Panc1 (cell line): ENCODE measurements around the gene CDRT4. TPM values are rescaled to one million over a fixed set of nuclear protein-coding genes. Genes with fewer than 3 reads are reported as not detected.

Experiments
- ATAC-seq: fragments of 200-7000 bp; cut with Tn5 transposase; 2 replicates; pipeline ENCODE4 v1.9.1; 2020; ENCODE audit warnings: mild to moderate bottlenecking, moderate library complexity
- BruUV-seq: library from RNA; stranded (reverse); fragments of 400-500 nt; replicated peaks from 2 replicates; lab custom pipeline; 2021; lab: Mats Ljungman, UMichigan
- CTCF ChIA-PET: fragments of 300-600 bp; sonication (Branson Sonifier 250); formaldehyde crosslinking; loops from one replicate; lab custom pipeline; 2022; ENCODE audit warnings: antibody characterized with exemption; lab: Charles Lee
- POLR2A ChIA-PET: fragments of 300-600 bp; sonication (Branson Sonifier 250); formaldehyde crosslinking; loops from one replicate; lab custom pipeline; 2022; ENCODE audit warnings: antibody characterized with exemption; lab: Charles Lee
- DNase-seq: peaks from one replicate; pipeline ENCODE4 v3.0.0-alpha.2; 2010; ENCODE audit warnings: low read depth, low spot score
- H3K27ac ChIP-seq: 2 replicates; pipeline ENCODE4 v1.5.1; 2011; ENCODE audit warnings: mild to moderate bottlenecking, low read length, inconsistent platforms
- H3K27me3 ChIP-seq: fragments of 200-500 bp; sonication (Bioruptor generic); 2 replicates; pipeline ENCODE4 v1.6.0; 2014; ENCODE audit warnings: low read length, inconsistent platforms; ENCODE audit not compliant: control insufficient read depth, insufficient read depth
- H3K36me3 ChIP-seq: fragments of 200-500 bp; sonication (Bioruptor generic); 2 replicates; pipeline ENCODE4 v1.5.1; 2014; ENCODE audit warnings: inconsistent platforms, mild to moderate bottlenecking, low read length, moderate library complexity; ENCODE audit not compliant: control insufficient read depth, insufficient read depth
- H3K4me1 ChIP-seq: 2 replicates; pipeline ENCODE4 v1.5.1; 2011; ENCODE audit warnings: inconsistent platforms, mild to moderate bottlenecking, low read length, moderate library complexity; ENCODE audit not compliant: control insufficient read depth, insufficient read depth
- H3K4me3 ChIP-seq, 2 experiments: 2 replicates each; pipeline ENCODE4 v1.5.1; 2011 to 2012; ENCODE audit warnings: low read depth in 2 of 2, low read length in 2 of 2, mild to moderate bottlenecking in 2 of 2, inconsistent platforms in 1 of 2, moderate library complexity in 1 of 2
- H3K9me3 ChIP-seq: fragments of 200-500 bp; sonication (Bioruptor generic); 2 replicates; pipeline ENCODE4 v1.5.1; 2014; ENCODE audit warnings: low read depth, mild to moderate bottlenecking, inconsistent platforms, low read length, moderate library complexity; ENCODE audit not compliant: control insufficient read depth, insufficient read depth
- CTCF ChIP-seq: fragments of 450-650 bp; IDR thresholded peaks from 2 replicates; pipeline ENCODE4 v1.5.1; 2017; ENCODE audit warnings: mild to moderate bottlenecking
- POLR2AphosphoS5 ChIP-seq: IDR thresholded peaks from 2 replicates; pipeline ENCODE4 v1.6.1; 2012; ENCODE audit warnings: mild to moderate bottlenecking, low read depth, low read length, moderate library complexity
- REST ChIP-seq, 2 experiments: IDR thresholded peaks; 2 replicates each; pipeline ENCODE4 v1.6.1; 2011 to 2012; ENCODE audit warnings: low read depth in 2 of 2, control low read depth in 1 of 2, low read length in 1 of 2, mild to moderate bottlenecking in 1 of 2, moderate library complexity in 1 of 2; ENCODE audit not compliant: insufficient read depth in 1 of 2
- SIN3A ChIP-seq: IDR thresholded peaks from 2 replicates; pipeline ENCODE4 v1.6.1; 2012; ENCODE audit warnings: low read depth, mild to moderate bottlenecking, low read length, moderate library complexity, borderline replicate concordance; ENCODE audit not compliant: insufficient read depth
- TCF7L2 ChIP-seq: IDR thresholded peaks from 2 replicates; pipeline ENCODE4 v1.6.1; 2011; ENCODE audit warnings: mild to moderate bottlenecking, low read depth, low read length, inconsistent platforms
- in situ Hi-C: cut with HindIII; loops from 2 replicates; pipeline ENCODE4 v1.10.0; 2016; ENCODE audit warnings: low sequenced_read_pairs, low pct_unique_long_range_greater_than_20kb
- intact Hi-C: fragments of 100-400 bp; cut with micrococcal nuclease; formaldehyde crosslinking; loops from one replicate; pipeline ENCODE4 v1.10.0; 2022; ENCODE audit not compliant: unreplicated experiment
- total RNA-seq: library from RNA; stranded (reverse); gene quantifications from one replicate; pipeline ENCODE4 v1.2.1, GENCODE V29; 2021; ENCODE audit not compliant: unreplicated experiment

Gene CDRT4
- total RNA-seq, 1 experiment from 2014 or later = 2.8 TPM

GRCh38 chr17:15399443-15399842, 68.0 kb downstream of the CDRT4 start:
- H3K27me3 ChIP-seq = no peaks in the 10 kb centered on the region
- no peak overlapping the region for H3K4me3 ChIP-seq
- POLR2A ChIA-PET = no interaction called here
- no peak overlapping the region for H3K27ac ChIP-seq
- TF ChIP-seq REST (IDR thresholded peaks at IDR 0.05; ENCODE audit: insufficient read depth in 1 of 2, low read depth in 2 of 2, low read length in 1 of 2) = no peak
- no peak for TF ChIP-seq TCF7L2
- no peak for TF ChIP-seq POLR2AphosphoS5
- TF ChIP-seq SIN3A = no peak
- no peak for TF ChIP-seq CTCF
- BruUV-seq = no TSS peak
- in situ Hi-C loops (no loop called here), intact Hi-C loops (no loop called here)
- ATAC-seq (no peak), DNase-seq (no peak)
- no peaks in the 10 kb centered on the region for H3K4me1 ChIP-seq
- H3K36me3 ChIP-seq = no peaks in the 10 kb centered on the region
- CTCF ChIA-PET = interaction anchor here (0.6 kb wide), 1 partner anchor 648 kb away, joined by 4 read pairs; no protein-coding TSS in a partner anchor
- H3K9me3 ChIP-seq = no peaks in the 10 kb centered on the region

- no peak overlapping the region for H3K4me3 ChIP-seq
- no peaks in the 10 kb centered on the region for H3K27me3 ChIP-seq
- no peaks in the 10 kb centered on the region for H3K9me3 ChIP-seq
- no peaks in the 10 kb centered on the region for H3K36me3 ChIP-seq
- TF ChIP-seq POLR2AphosphoS5 (no peak), TCF7L2 (no peak), CTCF (no peak), SIN3A (no peak), REST (IDR thresholded peaks at IDR 0.05; ENCODE audit: insufficient read depth in 1 of 2, low read depth in 2 of 2, low read length in 1 of 2) (no peak)
- no TSS peak for BruUV-seq
- in situ Hi-C loops (no loop called here), intact Hi-C loops (no loop called here)
- CTCF ChIA-PET = interaction anchor here (0.6 kb wide), 1 partner anchor 647 kb away, joined by 4 read pairs; no protein-coding TSS in a partner anchor
- H3K27ac ChIP-seq = no peak overlapping the region
- no peaks in the 10 kb centered on the region for H3K4me1 ChIP-seq
- ATAC-seq (no peak), DNase-seq (no peak)
- POLR2A ChIA-PET = no interaction called here
These were observed 68.6 kb downstream of the CDRT4 start for GRCh38 chr17:15398736-15399331.
